Midbrain (tissue), 1 donor: ENCODE results near the gene LAMB4.

Source experiments
- DNase-seq: peaks from one replicate; lab custom pipeline; 2025; lab: John Stamatoyannopoulos, UW

The LAMB4 gene

DNA sequence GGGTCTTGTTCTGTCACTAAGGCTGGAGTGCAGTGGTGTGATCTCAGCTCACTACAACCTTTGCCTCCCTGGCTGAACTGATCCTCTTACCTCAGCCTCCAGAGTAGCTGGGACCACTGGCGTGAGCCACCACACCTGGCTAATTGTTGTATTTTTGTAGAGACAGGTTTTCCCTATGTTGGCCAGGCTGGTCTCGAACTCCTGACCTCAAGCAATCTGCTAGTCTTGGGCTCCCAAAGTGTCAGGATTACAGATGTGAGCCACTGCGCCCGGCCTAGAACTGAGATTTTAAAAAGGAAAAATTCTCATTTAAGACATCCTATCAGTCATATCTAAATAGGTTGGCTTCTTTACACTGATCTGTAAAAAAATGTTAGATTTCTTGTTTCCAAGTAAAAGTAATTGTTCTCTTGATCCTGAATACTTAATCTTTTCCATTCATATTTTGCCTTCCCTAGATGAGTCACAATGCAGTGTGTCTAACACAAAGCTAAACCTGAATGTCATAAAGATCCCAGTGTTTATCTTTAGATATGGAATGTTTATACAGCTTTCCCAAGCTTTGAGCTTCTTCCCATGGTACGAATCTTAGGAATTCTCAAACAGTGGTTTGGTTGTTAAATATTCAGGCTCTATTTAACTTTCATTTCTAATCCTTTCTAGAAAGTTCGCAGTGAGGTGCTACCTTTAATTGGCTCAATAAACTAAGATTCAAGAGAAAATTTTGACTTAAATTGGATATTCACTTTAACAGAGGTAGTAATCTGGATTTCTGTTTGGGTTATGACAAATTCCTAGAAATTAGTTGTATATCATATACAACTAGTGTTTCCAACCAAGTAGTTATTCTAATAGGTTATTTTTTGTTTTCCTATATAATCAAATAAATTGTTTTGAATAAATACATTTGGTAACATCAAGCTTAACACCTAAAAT, 115.1 kb downstream of the LAMB4 start:
- DNase-seq, result no peak

DNA sequence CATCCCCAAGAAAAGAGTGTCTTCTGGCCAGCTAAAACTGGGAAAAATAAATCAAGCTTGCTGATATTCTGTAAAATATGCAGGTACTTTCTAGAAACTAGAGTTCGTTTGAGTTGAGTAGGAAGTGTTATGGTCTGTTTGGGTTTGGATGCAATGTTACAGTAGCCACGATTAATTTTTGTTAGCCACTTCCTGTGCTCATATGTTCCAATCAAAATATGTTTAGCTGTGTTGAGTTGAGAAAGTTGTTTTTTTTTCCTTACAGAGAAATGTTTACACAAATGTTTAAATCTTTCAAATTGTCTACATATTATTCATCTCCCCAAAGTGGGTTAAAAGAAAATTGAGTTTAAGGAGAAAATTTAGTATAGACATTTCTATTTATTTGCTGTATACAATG, 115.9 kb downstream of the LAMB4 start:
- DNase-seq, result no peak

DNA sequence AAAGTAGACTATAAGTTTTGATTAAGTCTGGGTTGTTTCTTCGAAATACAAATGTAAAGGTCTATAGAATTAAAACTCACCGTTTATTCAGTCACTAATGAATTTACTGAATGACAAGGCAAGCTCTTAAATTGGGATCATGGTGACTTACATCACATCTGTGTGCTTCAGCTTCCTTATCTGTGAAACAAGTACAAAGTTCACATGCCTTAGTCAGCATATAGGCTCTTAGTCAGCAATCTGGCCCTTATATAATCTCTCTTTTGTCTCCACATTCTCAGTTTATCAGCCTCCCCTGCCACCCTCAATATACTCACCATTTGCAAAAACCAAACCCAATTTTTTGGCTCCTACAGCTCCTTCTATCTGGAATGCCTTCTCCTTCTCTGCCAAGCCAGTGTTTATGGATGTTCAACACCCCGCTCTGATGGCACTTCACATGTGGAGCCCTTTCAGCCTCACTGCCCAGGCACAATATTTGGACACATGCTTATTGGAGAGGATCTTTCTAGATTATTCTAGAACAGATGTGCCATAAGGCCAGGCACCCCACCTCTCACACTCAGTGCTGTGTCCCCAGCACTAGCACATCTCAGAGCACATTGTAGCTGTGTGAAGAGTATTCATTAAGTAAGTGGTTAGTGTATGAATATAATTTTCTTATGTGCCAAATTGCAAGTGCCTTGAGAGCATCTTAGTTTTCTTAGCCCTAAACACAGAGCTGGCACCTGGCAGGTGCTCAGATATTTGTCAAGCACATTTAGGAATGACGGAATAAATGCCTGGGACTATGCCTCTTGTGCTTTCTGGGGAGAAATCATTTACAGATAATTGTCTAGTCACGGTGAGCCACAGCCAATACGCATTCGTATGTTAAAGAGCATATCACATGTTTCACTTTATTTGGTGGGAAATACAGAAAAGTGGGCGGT, 117.4 kb downstream of the LAMB4 start:
- DNase-seq, result no peak

DNA sequence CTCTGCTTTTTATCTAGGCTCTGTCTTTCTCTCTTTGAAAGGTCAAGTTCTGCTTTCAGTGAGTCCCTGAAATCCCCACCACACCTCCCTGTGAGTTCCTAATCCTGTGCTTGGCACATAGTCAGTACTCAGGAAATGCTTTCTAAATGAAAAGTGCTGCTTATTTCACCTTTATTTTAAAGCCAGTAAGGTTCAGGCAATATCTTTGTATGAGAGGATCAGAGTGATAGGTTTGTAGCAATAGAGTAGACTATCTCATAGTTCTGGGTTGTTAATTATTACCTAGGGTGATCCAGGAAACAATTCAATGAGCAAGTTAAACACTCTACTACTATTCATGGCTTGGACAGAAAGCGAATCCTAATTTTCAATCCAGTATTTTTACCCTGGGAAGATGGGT, 119.8 kb downstream of the LAMB4 start:
- DNase-seq, result no peak

DNA sequence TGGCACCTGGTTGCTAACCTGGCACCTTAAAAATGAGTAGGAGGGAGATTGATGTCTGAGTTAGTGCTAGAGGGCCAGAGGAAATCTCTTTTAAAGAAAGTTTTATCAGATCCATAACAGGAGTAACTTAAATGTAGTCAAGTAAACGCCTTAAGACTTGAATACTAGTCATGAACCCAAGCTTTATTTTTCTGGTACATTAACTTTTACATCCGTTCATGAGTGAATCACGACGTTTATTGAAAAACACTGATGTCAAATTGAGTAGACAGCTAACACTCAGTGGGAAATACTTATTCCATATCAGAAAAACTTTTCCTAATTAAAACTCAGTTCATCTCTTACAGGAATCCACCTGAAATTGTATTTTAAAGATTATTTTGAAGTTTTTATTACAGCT, 120.3 kb downstream of the LAMB4 start:
- DNase-seq, result no peak

DNA sequence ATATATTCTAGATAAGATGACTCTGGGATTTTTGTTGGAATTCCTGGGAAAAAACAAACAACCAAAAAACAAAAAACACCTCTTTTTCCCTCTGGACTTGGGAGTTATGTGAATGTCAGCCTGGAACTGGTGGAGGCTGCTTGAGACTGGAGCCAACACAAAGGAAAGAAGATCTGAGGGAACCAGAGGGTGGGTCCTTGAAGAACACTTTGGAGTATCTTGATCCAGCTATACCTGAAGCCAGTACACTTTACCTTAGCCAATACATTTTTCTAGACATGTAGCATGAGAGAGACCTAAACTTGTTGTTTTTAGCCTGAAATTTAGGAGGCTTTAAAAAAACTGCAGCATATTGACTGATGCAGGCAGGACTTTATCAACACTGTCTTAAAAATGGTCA, 121.3 kb downstream of the LAMB4 start:
- DNase-seq, result no peak

DNA sequence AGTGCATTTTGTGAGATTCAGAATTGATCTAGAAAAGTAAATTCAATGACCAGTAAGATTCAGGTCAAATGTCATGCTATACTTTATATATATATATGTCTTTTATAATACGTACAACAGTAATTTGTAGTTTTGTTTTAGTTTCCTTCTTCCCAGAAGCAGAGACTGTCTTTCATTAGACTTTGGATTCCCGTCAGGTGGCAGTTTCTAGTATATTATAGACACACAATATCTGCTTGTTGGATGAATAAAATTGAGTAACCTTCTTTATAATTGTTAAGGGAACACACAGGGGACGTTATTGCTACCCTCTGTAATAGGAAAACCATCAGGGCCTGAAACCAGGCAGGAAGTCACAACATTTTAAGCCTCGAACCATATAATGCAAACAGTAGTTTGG, 121.9 kb downstream of the LAMB4 start:
- no peak for DNase-seq

DNA sequence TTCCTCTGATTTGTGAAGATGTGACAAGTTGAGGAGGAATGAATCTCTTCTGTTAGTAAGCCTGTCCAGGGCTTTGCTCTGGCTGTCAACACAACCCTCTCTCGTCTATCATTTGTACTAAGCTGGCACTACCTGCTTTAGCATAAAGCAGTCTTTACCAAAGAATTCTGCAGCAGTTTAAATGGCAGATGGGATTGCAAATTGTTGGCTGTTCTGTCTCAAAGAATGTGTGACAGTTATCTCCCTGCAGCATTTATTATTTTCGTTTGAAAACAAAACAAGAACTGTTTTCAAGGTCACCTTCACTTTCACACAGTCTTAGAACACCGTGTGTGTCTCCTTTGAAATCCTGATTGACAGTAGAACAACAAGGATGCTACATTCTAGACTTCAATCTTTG, 122.4 kb downstream of the LAMB4 start:
- DNase-seq, result no peak

DNA sequence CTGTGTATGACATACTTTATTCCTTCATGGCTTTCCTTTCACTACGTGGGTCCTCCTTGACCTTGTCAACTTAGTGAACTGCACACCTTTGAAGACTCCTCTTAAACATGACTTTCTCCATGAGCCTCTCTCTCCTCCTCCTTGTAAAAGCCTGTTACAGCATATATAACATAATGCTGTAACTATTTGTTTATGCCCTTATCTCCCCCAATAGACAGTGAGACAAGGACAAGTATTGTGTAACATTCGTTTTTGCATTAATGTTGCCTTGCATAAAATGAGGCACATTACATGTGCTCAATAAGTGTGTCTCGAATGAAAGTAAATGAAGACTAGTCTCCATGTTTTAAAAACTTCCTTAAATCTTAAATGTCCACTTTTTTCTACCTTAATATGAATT, 122.9 kb downstream of the LAMB4 start:
- no peak for DNase-seq

DNA sequence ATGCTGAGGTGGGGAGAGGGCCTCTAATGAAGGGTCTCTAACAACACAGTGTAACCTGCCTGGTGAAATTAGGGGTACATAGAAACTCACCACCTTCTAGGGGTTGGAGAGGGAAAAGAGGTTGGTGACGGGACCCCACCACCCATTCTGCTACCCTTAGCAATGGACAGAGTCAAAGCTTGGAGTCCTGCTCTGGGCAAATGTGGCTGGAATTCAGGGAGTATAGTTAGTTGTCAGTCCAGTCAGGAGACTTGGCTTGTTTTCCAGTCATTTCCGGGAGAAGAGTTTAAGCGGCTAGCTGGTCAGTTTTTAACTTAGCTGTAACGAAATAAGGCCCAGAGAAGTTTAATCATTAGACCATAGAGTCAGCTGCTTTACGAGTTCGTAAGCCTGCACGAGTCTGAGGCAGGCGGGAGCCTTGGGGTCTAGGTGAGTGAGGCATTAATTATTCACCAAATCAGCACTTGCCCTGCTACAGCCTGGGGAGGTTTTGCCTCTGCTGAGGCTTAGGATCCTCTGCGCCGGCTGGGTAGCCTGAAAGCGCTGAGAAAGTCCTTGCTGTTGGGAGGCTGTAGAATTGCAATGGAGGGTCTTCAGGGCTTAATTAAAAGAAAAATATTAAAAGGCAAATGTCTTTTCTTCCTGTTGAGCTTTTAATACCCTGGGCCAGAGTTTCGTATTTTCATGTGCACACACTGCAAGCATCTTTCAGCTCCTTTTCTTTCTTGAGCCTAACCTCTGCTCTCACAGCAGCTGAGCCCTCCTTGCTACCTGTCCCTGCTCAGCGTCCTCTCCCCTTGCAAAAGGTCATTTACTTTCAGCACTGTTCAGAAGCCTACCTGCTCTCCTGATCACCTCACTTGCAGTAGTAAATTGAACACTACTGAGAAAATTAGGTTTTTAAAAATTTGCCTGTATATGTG, 125.7 kb downstream of the LAMB4 start:
- DNase-seq, result no peak

DNA sequence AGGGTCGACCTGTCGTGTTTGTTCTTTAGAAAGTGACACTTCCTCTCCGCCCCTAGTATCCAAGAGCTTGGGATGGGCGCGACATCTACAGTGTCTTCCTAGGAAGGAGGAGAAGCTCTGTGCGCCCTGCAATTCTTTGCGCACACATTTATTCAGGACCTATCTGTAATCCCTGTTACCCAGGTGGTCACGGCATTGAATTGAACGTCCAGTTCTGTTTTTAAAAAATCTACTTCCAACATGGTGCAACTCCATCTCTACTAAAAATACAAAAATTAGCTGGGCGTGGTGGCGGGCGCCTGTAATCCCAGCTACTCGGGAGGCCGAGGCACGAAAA, 126.6 kb downstream of the LAMB4 start:
- no peak for DNase-seq

DNA sequence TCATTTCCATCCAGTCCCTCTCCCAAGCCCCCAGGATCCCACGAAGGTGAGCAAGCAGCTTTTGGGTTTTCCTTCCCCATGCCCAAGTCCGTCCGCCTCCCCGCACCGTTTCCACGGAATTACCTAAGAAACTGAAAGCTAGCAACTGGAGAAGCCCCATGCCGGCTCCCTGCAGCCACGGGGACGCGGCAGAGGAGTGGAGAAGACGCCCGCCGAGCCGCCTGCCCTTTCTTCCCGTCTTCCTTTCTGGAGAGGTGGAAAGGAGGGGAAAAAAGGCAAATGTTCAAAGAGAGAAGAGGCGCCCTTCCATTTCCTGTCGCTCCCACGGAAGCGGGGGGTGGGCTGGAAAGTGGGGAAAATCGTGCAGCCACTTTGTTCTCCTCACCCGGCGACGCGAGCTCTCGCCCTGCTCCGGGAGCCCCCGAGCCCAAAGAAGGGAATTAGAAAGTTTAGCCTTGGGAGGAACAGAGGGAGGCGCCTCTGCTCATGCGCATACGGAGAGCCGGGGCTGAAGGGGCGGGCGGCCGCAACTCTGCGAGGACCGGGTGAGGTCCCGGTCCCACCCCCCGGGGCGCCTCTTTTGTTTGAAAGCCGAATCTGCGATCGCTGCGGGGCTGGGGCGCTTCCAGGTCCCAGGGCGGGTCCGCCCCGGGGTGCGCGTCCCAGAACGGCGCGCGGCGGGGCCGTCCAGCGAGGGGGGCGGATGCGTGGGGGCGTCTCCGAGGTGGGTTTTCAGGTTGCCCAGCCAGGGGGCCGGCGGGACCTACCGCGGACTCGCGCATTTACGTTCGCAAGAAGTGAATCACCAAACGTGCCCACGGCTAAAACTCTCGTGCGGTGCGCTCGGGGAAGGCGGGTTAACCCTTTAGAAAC, 127.2 kb downstream of the LAMB4 start, which contains the start of gene LAMB1:
LAMB1 (minus strand) TSS at position 436 of the 873 bp plus-strand sequence; CDS start at position 160, 276 bp downstream.
- DNase-seq, result no peak

DNA sequence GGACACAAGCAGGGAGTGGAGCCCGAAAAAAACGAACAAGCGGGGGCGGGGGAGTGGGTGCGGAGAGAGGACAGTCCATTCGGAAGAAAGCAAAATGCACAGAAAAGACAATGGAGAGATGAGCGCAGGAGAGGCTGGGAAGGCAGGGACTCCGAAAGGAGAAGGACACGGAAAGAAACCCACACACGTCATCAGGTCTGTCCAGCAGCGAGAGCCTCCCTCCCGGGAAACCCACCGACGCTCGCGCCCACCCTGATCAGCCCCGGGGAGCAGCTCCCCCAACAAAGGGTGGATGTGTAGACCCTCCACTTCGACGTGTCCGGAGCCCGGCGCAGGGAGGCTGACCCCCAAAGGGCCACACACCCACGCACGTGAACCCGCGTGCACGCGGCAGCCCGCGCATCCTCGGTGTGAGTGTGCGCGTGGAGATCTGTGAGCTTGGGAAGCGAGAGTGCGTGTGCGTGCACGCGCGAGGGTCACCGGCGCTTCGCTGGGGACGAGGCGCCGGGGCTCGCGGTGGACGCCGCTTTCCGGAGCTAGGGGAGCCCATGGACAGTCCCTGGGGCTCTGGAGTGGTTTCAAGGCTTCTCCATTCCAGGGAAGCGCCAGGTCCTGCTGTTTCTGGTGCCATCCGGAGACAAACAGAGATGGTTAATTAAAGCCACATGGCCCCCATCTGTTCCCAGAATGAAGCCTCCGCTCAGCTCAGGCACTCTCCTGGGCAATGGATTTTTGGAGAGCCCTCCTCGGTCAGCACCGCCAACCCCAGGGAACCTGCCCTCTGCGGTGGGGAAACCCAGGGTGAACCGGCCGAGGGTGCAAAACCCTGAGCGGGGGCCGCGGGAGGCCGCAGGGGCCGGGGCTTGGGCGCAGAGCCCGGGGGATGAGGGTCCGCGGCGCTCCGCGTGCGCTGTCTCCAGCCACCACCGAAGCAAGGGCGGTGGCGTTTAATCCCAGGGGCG, 128.1 kb downstream of the LAMB4 start:
- DNase-seq, result no peak

DNA sequence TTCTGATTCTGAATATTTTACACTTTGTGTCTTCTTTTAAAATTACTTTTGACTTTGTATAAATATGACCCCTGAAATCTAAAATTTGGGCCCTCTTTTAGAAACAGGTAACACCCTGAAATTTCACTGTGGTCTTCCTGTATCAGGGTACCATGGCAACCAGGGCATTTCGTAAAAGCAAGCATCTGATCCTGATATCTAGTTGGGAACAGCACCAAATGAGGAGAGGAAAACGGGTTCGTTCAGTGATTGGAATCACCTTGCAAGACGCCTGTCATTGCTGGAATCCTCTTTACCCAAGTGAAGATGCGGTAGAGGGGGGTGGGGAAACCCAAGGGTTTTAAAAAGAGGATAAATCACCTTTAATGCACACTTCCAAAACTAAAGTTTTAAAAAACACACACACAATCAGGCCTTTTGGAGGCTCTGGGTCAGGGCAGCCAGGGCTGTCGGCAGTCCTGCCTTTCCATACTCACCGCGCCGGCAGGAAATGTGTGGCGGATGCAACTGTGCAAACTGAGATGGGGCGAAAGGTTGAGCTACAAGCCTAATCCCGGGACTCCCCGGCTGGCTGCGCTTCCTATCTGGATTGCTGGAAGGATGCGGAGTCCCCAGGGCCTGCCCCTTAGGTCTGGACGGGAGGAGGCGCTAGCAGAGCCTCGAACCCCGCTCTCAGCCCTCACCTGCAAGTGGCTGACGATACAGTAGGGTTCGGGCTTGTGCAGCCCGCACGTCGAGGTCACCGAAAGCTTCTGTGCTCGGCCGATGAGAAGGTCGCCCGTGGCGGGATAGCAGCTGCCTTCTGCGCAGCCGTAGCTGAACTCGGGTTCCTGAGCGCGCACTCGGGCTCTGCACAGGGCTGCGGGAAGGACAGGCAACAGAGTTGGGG, 129.0 kb downstream of the LAMB4 start:
- DNase-seq, result no peak

DNA sequence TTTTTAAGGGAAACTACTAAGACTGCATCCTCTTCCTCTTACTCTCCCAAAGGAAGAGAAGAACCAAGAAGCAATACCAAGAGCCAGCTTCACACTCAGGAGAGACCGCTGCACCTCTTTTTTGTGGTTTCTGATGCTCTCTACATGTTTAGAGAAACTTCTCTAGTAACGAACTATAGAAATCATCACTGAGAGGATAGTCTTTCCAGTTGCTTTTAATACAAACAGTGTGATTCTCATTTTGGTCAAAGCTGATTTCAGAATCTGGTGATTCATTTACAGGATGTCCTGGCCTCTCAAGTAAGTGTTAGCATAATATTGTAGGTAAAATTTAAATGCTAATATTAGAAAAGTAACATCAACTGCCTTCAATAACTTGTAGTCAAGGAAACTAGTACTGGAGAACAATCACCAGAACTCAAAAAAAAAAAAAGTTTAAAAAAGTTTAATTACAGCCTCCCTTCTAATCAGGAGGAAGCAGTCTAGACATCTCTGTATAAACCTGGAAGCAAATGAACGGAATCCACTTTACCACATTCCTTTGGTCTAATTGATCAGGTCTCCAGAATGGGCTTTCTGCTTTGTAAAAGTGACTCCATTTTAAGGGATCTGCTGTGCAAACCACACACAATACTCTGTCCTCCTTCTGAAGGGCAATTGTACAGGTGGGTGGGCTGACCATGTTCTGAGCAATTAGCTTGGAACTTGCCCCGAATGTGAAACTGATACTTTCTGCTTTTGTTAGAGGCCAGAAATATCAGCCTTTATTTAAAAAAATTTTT, 130.2 kb downstream of the LAMB4 start:
- no peak for DNase-seq

DNA sequence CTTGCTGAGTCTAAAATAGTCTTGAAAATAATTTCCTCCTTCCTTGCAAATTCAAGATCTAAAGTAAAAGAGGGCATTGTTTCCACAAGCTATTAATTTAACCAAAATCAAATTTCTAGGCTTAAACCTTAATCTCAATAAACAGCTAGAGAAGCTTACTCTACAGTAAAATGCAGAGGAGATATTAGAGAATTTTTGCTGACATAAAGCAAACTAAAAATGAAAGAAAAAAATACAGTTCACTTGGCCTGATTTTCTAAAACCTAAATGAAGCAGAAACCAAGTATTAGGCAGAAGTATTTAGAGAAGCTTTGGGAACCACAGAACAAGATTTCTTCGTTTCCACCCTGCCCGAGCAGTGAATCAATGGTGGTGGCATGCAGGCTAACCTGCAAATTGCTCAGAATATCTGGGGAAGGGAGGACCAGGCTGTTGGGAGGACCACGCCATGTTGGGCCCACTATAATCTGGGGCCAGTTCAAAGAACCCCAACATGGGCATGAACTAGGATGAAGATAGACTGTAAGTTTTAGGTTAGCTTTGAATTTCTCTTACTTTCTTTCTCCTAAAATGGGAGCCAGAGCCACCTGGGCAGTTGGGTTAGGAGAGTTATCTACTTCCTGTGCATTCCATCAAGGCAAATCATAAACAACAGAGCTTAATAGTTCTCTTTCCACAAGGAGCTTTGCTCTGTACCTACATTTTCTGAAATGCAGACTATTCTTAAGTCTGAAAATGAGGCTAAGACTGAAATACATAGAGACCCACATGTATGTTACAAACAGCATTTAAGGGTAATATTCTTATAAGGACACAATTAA, 131.3 kb downstream of the LAMB4 start:
- no peak for DNase-seq

DNA sequence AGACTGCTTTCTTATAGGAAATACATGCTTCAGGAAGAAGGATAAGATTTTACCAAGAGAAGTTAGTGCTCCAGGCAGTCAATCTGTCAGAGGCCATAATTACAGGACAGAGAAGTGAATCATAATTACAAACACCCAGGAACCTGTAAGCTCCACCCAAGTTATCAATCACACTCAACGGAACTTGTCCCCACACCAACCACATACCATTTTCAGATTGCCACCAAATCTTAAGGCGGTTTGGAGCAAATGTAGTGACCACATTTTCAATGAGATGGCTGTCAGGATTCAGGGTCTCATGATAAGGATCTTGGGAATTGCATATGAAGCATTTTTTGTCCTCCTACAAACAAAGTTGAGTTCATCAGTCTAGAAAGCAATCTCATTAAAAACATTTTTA, 132.0 kb downstream of the LAMB4 start:
- DNase-seq, result no peak
